HG03025 (cell line): Measurements from ENCODE around the gene DLG4.

Source experiments
- ATAC-seq: cut with Tn5 transposase; IDR thresholded peaks from one replicate; pipeline ENCODE4 v1.9.1; 2021; ENCODE audit warnings: mild to moderate bottlenecking, moderate library complexity; ENCODE audit not compliant: unreplicated experiment, low FRiP score

Gene DLG4

DNA sequence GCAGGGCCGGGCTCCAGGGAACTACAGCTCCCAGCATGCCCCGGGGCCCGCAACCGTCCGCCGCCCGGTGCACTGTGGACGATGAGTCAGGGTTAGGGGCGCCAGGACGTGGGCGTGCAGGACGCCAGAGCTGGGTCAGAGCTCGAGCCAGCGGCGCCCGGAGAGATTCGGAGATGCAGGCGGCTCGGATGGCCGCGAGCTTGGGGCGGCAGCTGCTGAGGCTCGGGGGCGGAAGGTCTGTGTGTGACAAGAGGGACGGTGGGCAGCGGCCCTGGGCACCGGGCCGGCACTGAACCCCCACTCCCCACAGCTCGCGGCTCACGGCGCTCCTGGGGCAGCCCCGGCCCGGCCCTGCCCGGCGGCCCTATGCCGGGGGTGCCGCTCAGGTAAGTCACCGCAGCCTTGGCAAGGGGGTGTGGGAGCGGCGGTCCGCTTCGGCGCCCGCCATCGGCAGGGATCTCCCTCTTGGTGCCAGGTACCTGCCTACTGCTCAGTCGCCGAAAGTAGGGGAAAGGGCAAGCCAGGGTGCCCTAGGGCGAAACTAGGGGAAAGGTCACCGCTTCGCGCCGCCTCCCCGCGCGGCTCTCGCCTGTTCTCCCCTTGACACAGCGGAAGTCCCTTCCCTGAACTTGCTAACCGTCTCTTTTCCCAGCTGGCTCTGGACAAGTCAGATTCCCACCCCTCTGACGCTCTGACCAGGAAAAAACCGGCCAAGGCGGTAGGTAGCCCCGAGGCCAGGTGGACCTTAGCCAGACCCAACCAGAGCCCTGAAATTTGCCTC is at the start of gene DLG4, which contains the start of gene ACADVL:
Gene DLG4 (minus strand): TSS at position 25 of the 781 bp plus-strand sequence.
Gene ACADVL (plus strand): TSS at position 127 of the 781 bp plus-strand sequence. CDS start 47 bp downstream, at position 174.
- ATAC-seq = peak; percentile 47

- ATAC-seq = no peak
These were observed 47.1 kb upstream of the DLG4 start for GRCh38 chr17:7266784-7267183.

DNA sequence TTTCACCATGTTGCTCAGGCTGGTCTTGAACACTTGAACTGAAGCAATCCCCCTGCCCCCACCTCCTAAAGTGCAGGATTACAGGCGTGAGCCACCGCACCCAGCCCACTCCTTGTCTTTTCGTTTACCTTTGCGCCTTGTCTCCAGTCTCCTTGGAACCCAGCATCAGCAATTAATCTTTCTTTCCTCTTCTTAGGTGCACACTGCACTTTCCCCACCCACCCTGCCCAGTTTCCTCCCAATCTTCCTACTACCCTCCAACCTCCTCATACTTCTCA is 44.1 kb upstream of the DLG4 start:
- ATAC-seq = no peak

DNA sequence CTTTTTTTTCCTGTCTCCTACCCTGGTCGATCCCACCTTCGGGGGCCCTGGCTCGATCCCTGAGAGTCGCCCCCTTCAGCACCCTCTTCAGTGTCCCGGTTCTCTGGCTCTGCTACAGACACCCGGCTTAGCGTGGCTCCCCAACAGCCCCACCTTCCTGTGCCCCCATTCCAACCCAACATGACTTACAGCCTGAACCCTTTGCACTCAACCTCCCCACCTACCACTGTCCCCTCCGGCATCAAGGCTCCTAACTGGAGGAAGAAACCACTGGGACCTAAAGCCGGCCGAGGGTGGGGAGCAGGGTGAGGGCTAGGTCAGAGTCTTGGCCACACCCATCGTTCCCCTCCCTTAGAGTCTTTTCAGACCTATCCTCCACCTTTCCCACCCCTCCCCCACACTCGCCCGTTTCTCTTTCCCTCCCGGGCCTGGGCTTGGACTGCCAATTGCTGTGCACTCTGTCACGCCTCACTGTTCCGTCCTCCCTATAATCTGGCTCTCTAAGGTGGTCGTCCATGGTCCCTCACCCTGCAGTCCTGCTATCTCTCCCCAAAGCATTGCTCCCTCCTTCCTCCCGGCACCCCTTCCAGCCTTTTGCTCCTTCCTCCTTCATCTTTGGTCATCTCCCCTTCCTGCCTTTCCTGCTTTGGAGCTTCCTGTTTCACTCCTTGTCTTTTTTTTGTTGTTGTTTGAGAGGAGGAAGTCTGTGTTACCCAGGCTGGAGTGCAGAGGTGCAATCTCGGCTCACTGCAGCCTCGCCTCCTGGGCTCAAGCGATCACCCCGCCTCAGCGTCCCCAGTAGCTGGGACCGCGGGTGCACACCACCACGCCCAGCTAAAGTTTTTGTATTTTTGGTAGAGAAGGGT is 43.5 kb upstream of the DLG4 start:
- no peak for ATAC-seq

- no peak for ATAC-seq
These were observed 42.7 kb upstream of the DLG4 start, which contains the start of gene CLDN7 for GRCh38 chr17:7262192-7262934. CLDN7 (minus strand) TSS chr17:7262478; CDS start chr17:7262043, 435 bp downstream.

GRCh38 chr17:7261379-7262191 is 41.9 kb upstream of the DLG4 start:
- no peak for ATAC-seq

GRCh38 chr17:7260651-7261378 is 41.2 kb upstream of the DLG4 start:
- ATAC-seq = no peak

DNA sequence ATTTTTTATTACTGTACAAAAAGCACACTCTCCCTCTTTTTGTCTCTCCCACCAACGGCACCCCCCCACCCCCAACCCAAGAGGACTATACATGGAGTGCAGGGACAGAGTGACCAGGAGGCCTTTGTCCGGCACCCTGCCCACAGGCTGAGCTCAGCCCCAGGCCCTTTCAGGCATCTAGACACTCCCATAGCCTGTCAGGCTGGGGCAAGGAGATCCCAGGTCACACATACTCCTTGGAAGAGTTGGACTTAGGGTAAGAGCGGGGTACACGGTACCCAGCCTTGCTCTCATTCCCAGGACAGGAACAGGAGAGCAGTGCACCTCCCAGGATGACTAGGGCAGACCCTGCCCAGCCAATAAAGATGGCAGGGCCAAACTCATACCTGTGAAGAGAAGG is 40.5 kb upstream of the DLG4 start:
- no peak for ATAC-seq

- ATAC-seq = no peak
These were observed 39.9 kb upstream of the DLG4 start for GRCh38 chr17:7259555-7259889.

- ATAC-seq = no peak
These were observed 39.3 kb upstream of the DLG4 start for GRCh38 chr17:7258731-7259554.

DNA sequence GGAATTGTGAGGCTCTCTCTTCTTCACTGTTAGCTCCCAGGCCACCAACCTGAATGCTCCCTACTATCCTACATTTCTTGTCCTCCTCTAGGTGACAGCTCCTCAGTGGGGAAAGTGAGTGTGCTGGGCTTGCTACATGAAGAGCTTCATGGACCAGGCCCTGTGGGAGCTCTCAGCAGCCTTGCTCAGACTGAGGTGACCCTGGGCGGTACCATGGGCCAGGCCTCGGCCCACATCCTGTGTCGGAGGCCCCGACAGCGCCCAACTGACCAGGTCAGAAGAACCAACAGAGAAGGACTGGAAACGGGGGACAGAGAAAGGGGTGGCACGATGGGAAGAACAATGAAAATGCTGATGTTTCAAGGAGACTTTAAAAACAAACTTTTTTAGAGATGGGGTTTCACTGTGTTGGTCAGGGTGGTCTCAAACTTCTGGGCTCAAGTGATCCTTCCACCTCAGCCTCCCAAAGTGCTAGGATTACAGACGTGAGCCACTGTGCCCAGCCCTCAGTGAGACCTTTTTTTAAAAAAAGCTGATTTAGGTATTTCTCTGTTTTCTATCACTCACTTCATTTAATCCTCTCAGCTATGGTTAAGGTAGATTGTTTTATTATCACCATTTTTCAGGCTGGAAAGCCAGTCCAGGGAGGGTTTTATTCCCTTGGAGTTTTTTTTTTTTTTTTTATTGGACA is 37.3 kb upstream of the DLG4 start:
- no peak for ATAC-seq

GRCh38 chr17:7254511-7254910 is 34.9 kb upstream of the DLG4 start:
- ATAC-seq = no peak

DNA sequence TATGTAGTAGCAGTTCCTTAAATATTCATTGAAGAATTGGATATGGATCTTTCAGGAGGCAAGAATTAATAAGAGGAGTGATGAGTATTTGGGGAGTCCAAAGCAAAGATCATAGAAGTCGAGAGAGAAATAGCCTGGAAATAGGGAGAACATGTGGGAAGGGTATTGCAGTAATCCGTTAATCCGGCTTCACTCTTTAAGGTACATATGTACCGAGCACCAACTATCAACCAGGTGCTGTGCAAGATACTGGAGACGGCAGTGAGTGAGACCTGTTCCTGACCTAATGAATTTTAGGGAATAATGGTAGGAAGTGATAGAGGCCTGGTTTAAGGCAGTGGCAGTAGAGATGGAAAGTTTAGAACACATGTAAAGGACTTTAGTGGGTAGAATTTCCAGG is 33.4 kb upstream of the DLG4 start:
- no peak for ATAC-seq

GRCh38 chr17:7252176-7253043 is 32.8 kb upstream of the DLG4 start, which contains the start of gene ELP5:
ELP5 (plus strand) TSS chr17:7252215; CDS start chr17:7252551, 336 bp downstream.
- ATAC-seq = peak; percentile 45

DNA sequence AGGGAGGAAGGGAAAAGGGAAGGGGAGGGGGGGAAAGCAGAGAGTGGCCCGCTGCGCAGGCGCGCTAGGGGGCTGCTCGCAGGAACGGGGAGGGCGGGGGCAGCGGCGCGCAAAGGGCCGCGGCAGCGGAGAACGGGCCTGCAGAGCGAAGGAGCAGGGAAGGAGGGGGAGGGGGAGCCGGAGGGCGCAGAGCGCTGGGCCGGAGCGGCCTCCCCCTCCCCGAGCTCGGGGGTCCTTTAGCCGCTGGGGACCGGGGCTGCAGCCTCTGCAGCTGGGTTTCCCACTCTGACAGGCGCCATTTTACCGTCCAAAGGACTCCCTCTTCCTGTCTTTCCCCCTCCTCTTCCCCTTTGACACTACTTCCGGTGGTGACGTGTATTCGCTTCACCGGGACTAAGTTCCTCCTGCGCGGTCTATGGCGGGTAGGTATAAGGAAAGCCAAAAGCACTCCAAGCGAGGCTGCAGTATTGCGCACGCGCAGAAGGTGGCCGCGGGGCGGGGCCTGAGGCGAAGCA is 32.1 kb upstream of the DLG4 start, which contains the start of gene CTDNEP1:
Gene CTDNEP1 (minus strand): TSS at position 74 of the 515 bp plus-strand sequence. CDS start 438 bp downstream, outside the sequence.
- peak; percentile 75 for ATAC-seq

DNA sequence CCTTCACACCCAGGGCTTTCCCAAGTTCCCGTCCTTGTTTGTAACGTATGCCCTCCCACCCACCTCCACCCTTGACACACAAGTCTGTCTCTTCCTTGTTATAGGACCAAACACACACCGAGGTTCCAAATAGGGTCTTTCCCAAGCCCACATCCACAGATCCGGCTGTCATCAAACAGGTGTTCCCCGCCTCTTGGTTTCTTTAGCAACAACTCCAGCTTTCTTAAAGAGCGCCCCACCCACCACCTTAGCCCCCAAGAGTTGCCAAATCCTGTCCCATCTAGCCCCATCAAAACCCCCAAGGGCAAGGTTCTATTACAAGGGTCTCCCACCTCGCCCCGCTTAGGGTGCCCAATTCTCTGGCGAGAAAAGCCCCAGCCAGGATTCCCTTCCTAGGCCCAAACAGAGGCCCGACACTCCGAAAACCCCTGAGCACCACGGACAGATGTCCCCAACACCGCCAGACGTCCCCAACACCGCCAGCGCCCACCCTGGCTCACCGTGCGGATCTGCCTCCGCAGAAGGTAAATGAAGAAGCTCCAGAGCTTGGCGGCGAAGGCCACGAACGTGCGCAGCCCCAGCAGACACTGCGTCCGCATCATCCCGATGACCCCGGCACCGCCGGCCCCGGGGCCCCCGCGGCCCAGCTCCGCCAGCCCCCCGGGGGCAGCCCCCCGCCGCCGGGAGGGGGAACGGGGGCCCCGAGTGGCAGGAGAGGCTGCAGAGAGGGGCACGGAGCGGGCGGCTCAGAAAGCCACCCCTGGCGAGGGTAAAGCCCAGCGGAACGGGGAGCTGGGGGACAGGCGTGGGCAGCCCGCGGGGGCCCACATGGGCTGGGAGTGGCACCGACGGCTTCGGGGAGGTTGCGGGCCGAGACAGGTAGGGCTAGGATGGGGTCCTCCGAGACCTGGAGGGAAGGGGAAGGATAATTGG is 31.3 kb upstream of the DLG4 start:
- no peak for ATAC-seq
